RCC 7860 (cell line): ENCODE results near the gene PLXNB3.

Experiments
- DNase-seq: peaks from one replicate; pipeline ENCODE4 v3.0.0-alpha.2; 2015; ENCODE audit warnings: low spot score
- FAIRE-seq: peaks from 2 replicates; lab custom pipeline; 2012; peaks lifted over from hg19 to GRCh38; lab: Jason Lieb, UNC

PLXNB3 gene

DNA sequence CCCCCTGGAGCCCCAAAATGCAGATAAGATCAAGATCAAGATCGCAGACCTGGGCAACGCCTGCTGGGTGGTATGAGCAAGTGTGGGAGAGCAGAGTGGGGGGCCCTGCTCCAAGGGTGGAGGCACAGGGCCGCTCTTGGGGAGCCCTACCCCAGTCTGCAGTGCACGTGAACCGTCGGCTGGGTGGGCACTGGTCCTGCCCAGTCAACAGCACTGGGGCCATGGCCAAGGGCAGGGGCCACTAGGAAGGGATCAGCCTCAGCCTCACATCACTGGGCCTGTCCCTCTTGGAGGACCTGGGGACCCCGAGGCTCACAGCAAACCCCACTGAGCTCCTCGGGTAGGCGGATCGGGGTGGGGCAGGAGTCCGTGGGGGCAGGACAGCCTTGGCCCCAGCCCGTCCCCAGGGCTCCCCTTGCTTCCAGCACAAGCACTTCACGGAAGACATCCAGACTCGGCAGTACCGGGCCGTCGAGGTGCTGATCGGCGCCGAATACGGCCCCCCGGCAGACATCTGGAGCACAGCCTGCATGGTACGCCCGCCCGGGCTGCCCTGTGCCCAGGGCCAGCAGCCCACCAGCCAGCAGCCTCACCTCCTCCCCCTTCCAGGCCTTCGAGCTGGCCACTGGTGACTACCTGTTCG, 20.4 kb downstream of the PLXNB3 start:
- FAIRE-seq (no peak), DNase-seq (no peak)

- no peak for FAIRE-seq
These were observed 22.6 kb downstream of the PLXNB3 start for GRCh38 chrX:153786669-153787068.

DNA sequence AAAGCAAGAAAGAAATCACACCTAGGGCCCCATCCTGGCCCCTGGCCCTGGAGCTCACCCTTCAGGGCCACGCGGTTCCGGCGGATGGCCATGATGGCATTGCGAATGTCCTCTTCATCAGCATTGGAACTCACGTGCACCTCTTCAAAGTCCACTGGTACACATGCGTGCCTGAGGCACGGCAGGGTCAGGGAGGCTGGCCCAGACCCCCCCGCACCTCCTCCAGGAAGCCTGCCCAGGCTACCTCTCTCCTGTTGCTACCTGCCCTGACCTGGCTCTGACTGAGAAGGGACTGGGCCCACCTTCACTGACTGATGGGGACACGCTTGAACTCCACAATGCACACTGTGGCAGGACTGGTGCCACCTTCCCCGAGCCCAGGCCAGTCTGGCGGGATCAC, 25.6 kb downstream of the PLXNB3 start:
- FAIRE-seq (no peak), DNase-seq (no peak)

More at GRCh38 chrX:153786669-153787068, 22.6 kb downstream of the PLXNB3 start:
- DNase-seq: no peak

- DNase-seq (no peak), FAIRE-seq (no peak)
These were observed 27.2 kb downstream of the PLXNB3 start for GRCh38 chrX:153791104-153791852.

- no peak for DNase-seq
- FAIRE-seq: no peak
These were observed 28.3 kb downstream of the PLXNB3 start for GRCh38 chrX:153792368-153792767.

- DNase-seq (no peak), FAIRE-seq (no peak)
These were observed 29.2 kb downstream of the PLXNB3 start for GRCh38 chrX:153793291-153793690.

DNA sequence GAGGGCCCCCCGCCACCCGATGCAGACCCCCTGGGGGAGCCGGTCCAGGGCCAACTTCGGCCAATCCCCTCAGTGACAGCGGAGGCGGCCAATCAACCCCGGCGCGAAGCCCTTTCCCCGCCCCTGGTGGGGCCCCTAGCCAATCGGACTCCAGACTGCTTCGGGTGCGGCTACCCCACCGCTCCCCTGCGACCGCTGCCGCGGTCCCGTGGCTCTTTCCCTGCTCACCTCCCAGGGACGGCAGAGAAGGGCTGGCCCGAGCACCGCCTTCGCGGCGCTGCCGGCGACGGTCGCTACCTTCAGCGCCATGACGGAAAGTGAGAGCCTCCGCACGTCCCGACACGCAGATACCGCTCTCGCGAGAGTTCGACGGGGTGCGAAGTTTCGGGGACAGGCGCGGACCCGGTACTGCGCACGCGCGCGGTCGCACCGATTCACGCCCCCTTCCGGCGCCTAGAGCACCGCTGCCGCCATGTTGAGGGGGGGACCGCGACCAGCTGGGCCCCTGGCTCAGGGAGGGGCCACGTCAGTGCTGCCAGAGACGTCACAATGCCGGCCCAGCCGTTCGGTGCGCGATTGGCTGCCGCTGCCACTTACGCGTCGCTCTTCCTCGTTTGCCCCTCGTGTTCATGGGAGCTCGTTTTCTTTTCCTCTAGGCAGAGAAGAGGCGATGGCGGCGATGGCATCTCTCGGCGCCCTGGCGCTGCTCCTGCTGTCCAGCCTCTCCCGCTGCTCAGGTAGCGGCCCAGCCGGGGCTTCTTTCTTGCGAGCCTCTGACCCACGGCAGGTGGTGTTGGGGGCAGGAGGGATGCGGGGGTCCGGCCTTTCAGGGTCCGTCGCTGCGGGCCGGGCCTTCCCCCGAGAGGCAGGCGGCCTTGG, 30.2 kb downstream of the PLXNB3 start, which contains the start of the genes IDH3G and SSR4:
TSS of gene IDH3G (minus strand) at position 358 of the 879 bp plus-strand sequence. CDS start at position 309, 49 bp downstream.
TSS of gene SSR4 (plus strand) at position 651 of the 879 bp plus-strand sequence. CDS start at position 671, 20 bp downstream.
- peak; percentile 92 for FAIRE-seq
- DNase-seq: peak; percentile 92

DNA sequence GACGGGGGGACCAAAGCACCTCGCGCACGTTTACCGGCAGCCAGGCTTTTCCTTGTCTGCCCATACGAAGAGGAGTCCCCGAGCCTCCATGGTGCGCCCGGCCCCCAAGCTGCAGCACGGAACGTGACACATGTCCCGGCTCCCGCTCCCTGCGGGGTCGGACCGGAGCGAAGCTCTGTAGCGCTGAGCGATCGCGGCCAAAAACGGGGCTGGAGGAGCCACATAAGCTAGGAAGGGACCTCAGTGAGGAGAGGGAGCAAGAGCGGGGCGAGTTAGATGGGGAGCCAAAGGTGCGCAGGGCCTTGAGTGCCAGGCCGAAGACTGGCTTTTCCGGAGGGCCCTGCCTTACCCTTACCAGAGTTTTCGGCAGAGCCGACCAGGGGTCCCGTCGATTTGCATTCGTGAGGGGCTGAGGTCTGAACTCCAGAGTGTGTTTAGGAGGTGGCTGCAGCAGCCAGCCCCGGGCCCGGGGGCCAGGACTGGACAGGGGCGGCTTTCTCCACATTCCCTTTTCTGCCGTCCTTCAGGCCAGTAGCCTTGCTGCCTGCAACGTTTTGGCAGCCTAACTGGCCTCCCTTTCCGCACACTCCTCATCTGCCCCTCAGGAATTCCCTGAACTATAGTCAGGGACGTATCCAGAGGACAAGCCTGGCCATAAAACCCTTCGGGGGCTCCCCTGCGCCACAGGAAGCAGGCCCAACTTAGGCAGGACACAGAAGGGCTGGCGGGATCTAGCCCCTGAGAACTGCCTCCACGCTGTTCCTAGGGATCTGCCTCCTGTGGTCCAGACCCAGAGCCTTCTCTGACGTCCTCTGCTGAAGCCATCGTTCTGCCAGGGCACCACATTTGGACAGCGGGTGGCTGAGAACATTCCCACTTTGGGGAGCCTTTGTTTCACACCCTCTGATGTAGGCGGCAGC, 31.1 kb downstream of the PLXNB3 start:
- FAIRE-seq (no peak), DNase-seq (no peak)

GRCh38 chrX:153797415-153798015, 33.5 kb downstream of the PLXNB3 start:
- FAIRE-seq: no peak

DNA sequence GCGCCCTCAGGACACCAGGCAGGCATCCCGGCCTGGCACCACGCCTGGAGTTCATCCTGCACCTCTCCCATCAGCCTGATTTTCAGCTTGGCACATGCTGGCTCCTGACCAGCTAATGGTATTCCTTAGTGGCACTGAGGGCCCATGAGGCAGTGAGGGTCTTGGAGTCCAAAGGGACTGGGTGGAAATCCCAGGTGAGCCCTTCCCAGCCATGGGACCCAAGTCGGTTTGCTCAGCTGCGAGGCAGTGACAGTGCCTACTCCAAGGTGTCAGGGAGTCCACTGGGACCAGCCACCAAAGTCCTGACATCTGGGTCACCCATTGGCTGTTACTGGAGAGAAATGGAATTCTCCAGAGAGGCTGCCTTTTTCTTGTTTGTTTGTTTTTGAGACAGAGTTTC, 35.3 kb downstream of the PLXNB3 start:
- FAIRE-seq (no peak), DNase-seq (no peak)

More at GRCh38 chrX:153797415-153798015, 33.5 kb downstream of the PLXNB3 start:
- DNase-seq: no peak

DNA sequence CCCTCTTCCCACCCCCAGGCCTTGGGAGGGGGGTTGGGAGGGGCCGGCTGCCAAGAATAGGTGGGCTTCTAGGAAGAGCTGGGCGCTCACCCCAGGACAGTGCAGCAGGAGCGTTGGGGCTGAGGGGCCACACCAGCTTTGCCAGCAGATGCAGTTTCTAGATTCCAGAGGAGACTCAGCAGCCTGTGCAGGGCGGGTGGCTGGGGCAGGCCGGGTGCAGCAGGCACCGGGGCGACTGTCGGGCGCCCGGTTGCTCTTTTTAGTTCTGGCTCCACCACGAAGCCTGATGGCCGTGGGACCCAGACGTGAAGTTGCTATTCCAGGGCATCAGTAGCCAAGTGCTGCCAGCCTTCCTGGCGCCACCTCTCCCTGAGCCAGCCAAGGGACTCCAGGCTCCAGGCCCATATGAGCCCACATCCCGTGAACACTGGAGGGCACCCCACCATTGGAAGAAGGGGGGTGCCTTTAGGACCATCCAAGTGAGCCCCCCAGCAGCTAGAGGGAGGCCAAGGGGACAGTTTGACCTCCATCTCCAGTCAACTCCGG, 36.2 kb downstream of the PLXNB3 start:
- FAIRE-seq (no peak), DNase-seq (no peak)

GRCh38 chrX:153800746-153801145, 36.7 kb downstream of the PLXNB3 start:
- FAIRE-seq (no peak), DNase-seq (no peak)

GRCh38 chrX:153801669-153802068, 37.6 kb downstream of the PLXNB3 start:
- DNase-seq: peak; percentile 4
- no peak for FAIRE-seq

GRCh38 chrX:153802513-153803045, 38.5 kb downstream of the PLXNB3 start:
- no peak for FAIRE-seq
- DNase-seq: no peak

DNA sequence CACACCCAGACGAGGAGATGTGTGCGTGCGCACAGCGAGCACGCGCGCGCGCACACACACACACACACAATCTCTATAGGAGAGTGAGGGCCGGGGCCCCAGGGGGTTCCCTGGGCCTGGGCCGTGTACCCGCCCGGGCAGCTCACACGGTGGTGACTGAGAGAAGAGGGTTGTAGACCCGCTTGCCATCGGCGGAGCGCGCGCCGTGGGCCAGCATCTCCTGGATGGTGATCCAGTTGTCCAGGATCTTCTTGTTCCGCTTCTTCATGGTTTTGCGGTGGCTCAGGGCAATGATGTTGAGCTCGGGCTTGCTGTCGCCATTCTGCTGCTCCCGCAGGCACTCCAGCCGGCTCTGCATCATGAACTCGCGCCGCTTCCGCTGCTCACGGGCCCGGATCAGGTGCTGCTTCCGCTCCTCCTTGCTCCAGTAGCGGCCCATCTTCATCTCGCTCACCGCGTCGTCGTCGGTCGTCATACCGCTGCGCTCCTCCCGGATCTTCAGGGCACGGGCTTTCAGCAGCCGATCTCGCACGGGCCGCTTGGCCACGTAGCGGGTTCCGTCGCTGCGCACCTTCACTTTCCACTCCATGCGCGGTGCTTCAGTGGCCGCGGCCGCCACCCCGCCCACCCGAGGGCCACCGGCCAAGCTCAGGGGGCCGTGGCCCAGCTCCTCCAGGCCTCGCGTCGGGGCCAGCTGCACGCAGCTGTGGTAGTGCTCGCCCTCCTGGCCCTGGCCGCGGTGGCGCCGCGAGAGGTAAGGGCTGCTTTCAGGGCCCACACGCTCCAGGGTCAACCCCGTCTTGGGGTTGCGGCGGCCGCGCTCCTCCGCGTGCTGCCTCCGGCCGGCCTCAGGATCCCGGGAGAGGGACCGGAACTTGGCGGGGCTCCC, 39.4 kb downstream of the PLXNB3 start:
- DNase-seq: no peak
- FAIRE-seq: no peak

DNA sequence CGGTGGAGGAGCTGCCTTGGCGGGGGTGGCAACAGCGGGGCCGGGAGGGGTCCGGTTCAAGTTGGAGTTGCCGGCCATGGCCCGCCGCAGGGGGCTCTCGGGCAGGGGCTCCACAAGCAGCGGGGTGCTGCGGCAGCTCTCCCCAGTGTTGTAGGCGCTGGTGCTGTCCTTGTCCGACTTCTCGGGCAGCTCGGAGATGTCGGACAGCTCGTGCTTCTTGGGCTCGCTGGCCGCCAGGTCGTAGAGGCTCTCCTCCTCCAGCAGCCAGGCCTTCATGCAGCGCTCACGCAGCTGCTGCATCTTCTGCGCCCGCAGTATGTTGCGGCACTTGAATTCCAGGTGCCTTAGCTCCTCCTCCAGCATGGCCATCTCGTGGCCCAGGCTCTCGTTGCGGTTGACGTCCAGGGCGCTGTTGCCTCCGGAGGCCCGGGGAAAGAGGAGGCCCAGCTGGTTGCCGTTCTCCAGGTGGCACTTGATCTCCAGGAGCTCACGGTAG, 40.1 kb downstream of the PLXNB3 start:
- no peak for DNase-seq
- FAIRE-seq: no peak

GRCh38 chrX:153804621-153805020, 40.6 kb downstream of the PLXNB3 start:
- DNase-seq: no peak
- no peak for FAIRE-seq

DNA sequence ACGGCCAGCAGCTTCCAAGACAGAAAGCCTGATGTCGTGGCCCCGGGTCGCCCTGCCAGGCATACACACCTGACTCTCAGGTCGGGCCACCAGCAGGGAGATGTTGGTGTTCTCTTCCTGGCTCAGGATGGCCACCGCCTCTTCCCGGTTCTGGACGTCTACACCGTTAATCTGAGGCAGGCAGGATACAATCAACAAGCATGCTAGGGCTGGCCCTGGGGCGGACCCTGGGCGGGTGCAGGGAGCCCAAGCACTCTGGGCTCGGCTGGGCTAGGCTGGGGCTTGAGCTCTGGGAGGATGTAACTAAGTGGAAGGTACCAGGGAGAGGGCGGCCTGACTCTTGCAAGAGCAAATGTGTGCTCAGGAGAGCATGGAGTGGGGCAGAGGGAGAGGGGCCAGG, 41.4 kb downstream of the PLXNB3 start:
- DNase-seq (no peak), FAIRE-seq (no peak)
